ENCODE results near the gene PCMTD2. TPM values are rescaled to one million over a fixed set of nuclear protein-coding genes. Genes with fewer than 3 reads are reported as not detected.

PCMTD2 gene
- total RNA-seq, 1 experiment from 2014 or later = 52.0 TPM

GRCh38 chr20:64219730-64220129 is 35.8 kb upstream of the PCMTD2 start:
- Mint-ChIP-seq H3K27ac (no peak overlapping the region), H3K27me3 (ENCODE audit: low read depth) (peaks cover 4% of the 10 kb centered on the region), H3K9me3 (no peaks in the 10 kb centered on the region), H3K36me3 (ENCODE audit: insufficient read depth in 1 of 3, low read depth in 3 of 3) (peaks cover 0 to 1% (median 0%) of the 10 kb centered on the region in 3 experiments; a peak in 1 of 7 replicates), H3K4me3 (no peak overlapping the region), H3K4me1 (peaks cover 15 to 24% of the 10 kb centered on the region in 2 experiments)
- H2BK12ac ChIP-seq (ENCODE audit: insufficient read length, low read depth, low read length) = no peak overlapping the region
- H3K4me2 ChIP-seq (ENCODE audit: insufficient read depth, insufficient read length, low read length) = no peak overlapping the region
- peak; percentile 43 for DNase-seq
- H3K56ac ChIP-seq (ENCODE audit: insufficient read length, low read depth, low read length) = no peak overlapping the region
- H3K9me3 ChIP-seq (ENCODE audit: control insufficient read depth, low read depth, low read length) = no peaks in the 10 kb centered on the region
- no peak overlapping the region for H3K23ac ChIP-seq (ENCODE audit: insufficient read length, low read depth, low read length)
- no peaks in the 10 kb centered on the region for H3K27me3 ChIP-seq (ENCODE audit: insufficient read depth, low read length)
- no CpG with 5 or more reads among the region's 16 CpGs for WGBS (ENCODE audit: extremely low coverage, insufficient read length, low lambda C conversion rate)
- no peak for TF ChIP-seq CTCF (conservative IDR thresholded peaks at IDR 0.05)
- no peak overlapping the region for H4K91ac ChIP-seq (ENCODE audit: insufficient read length, low read depth, low read length)
- no peaks in the 10 kb centered on the region for H4K20me1 ChIP-seq (ENCODE audit: control insufficient read depth, insufficient read depth, insufficient read length)
- H4K8ac ChIP-seq (replicated peaks; ENCODE audit: insufficient read length, low read depth, low read length) = no peak overlapping the region
- no peak overlapping the region for H3K27ac ChIP-seq (ENCODE audit: insufficient read length, low read depth, low read length)
- H2BK15ac ChIP-seq (ENCODE audit: low read depth, low read length) = no peak overlapping the region
- no peak overlapping the region for H3K18ac ChIP-seq (ENCODE audit: insufficient read length, low read depth, low read length)
- H3T11ph ChIP-seq (ENCODE audit: low read length) = no peak overlapping the region
- no peak overlapping the region for H2BK120ac ChIP-seq (ENCODE audit: low read depth, low read length, poor library complexity, severe bottlenecking)
- no peak overlapping the region for H2AFZ ChIP-seq (ENCODE audit: low read length)
- no peak overlapping the region for H3K9ac ChIP-seq (ENCODE audit: extremely low read depth, insufficient read length, low read length)
- H2BK20ac ChIP-seq (ENCODE audit: low read depth, low read length, poor library complexity, severe bottlenecking) = no peak overlapping the region
- no peaks in the 10 kb centered on the region for H3K79me1 ChIP-seq (ENCODE audit: insufficient read depth, low read depth, low read length, poor library complexity, severe bottlenecking)
- no peak overlapping the region for H2BK5ac ChIP-seq (ENCODE audit: insufficient read length, low read length)
- no peak overlapping the region; the same call in 1 of the 2 replicates for H3K14ac ChIP-seq (ENCODE audit: insufficient read depth, low read length)
- H3K4ac ChIP-seq (ENCODE audit: low read depth, low read length) = no peak overlapping the region
- H2AK5ac ChIP-seq (ENCODE audit: insufficient read length, low read length) = no peak overlapping the region
- no peaks in the 10 kb centered on the region for H3K79me2 ChIP-seq (ENCODE audit: insufficient read depth, low read length)
- no peaks in the 10 kb centered on the region for H3K23me2 ChIP-seq (ENCODE audit: insufficient read length, low read depth, low read length, poor library complexity, severe bottlenecking)
- peaks cover 3% of the 10 kb centered on the region; the same call in 1 of the 2 replicates for H3K4me1 ChIP-seq (ENCODE audit: insufficient read depth, low read length)
- no peak overlapping the region for H4K5ac ChIP-seq (ENCODE audit: insufficient read length, low read depth, low read length)
